Activated B cell treated with CpG ODN at 0.5 μM for 24 hours (primary cell): ENCODE measurements around the gene ELP6. TPM values are rescaled to one million over a fixed set of nuclear protein-coding genes. Genes with fewer than 3 reads are reported as not detected.

Source experiments
- ATAC-seq: fragments of 200-7000 bp; cut with Tn5 transposase; one replicate; pipeline ENCODE4 v1.10.0; 2021; ENCODE audit warnings: low read depth, mild to moderate bottlenecking, moderate library complexity
- CTCF ChIA-PET: fragments of 350-600 bp; sonication (Branson Sonifier 250); formaldehyde crosslinking; loops from one replicate; lab custom pipeline; 2021; ENCODE audit warnings: antibody characterized with exemption; lab: Charles Lee
- POLR2A ChIA-PET: fragments of 350-600 bp; sonication (Branson Sonifier 250); formaldehyde crosslinking; loops from one replicate; lab custom pipeline; 2021; ENCODE audit warnings: antibody characterized with exemption; lab: Charles Lee
- DNase-seq: peaks from one replicate; pipeline ENCODE4 v3.0.0; 2022
- H3K27ac Mint-ChIP-seq: one replicate; pipeline ENCODE4 v1.8.0; 2020; ENCODE audit warnings: mixed read lengths
- H3K27me3 Mint-ChIP-seq: one replicate; pipeline ENCODE4 v1.8.0; 2021; ENCODE audit warnings: mixed read lengths
- H3K36me3 Mint-ChIP-seq: one replicate; pipeline ENCODE4 v1.8.0; 2021; ENCODE audit warnings: low read depth, mixed read lengths
- H3K4me1 Mint-ChIP-seq: one replicate; pipeline ENCODE4 v1.8.0; 2021; ENCODE audit warnings: mixed read lengths
- H3K4me3 Mint-ChIP-seq: one replicate; pipeline ENCODE4 v1.8.0; 2020; ENCODE audit warnings: mild to moderate bottlenecking, mixed read lengths
- H3K9me3 Mint-ChIP-seq: one replicate; pipeline ENCODE4 v1.8.0; 2020; ENCODE audit warnings: mixed read lengths
- intact Hi-C: fragments of 100-400 bp; cut with micrococcal nuclease; formaldehyde crosslinking; loops from one replicate; pipeline ENCODE4 v1.15.1; 2024
- total RNA-seq: library from RNA; stranded (reverse); gene quantifications from 2 replicates; pipeline ENCODE4 v1.2.3, GENCODE V29; 2022
- TF ChIP-seq, protein P1 (sequence below): fragments of 200-600 bp; IDR thresholded peaks from one replicate; pipeline ENCODE4 v1.8.0; 2022; ENCODE audit warnings: antibody characterized with exemption, mild to moderate bottlenecking

The ELP6 gene
- total RNA-seq, 1 donor from 2014 or later = 45.4 TPM

DNA sequence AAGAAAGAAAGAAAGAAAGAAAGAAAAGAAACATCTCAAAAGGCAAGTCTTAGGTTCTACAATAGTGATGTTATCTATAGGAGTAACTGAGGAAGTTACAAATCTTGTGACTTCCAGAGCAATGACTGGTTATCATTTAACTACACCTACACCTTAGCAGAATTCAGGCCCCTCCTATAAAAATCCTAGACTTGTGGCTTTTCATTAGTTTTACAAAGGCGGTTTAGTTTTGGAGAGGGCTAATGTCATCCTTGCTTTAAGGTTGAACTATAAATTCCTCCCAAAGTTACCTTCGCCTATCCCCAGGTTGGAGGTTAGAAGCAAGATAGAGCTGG lies 33.7 kb downstream of the ELP6 start:
- no peaks in the 10 kb centered on the region for H3K27me3 Mint-ChIP-seq
- no peak overlapping the region for H3K27ac Mint-ChIP-seq
- H3K36me3 Mint-ChIP-seq = peaks cover 5% of the 10 kb centered on the region
- TF ChIP-seq, protein P1, sequence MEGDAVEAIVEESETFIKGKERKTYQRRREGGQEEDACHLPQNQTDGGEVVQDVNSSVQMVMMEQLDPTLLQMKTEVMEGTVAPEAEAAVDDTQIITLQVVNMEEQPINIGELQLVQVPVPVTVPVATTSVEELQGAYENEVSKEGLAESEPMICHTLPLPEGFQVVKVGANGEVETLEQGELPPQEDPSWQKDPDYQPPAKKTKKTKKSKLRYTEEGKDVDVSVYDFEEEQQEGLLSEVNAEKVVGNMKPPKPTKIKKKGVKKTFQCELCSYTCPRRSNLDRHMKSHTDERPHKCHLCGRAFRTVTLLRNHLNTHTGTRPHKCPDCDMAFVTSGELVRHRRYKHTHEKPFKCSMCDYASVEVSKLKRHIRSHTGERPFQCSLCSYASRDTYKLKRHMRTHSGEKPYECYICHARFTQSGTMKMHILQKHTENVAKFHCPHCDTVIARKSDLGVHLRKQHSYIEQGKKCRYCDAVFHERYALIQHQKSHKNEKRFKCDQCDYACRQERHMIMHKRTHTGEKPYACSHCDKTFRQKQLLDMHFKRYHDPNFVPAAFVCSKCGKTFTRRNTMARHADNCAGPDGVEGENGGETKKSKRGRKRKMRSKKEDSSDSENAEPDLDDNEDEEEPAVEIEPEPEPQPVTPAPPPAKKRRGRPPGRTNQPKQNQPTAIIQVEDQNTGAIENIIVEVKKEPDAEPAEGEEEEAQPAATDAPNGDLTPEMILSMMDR = no peak
- POLR2A ChIA-PET = interaction anchor here (0.7 kb wide), 1 partner anchor 30 kb away, joined by 5 read pairs; no protein-coding TSS in a partner anchor
- no peak for DNase-seq
- no peaks in the 10 kb centered on the region for H3K9me3 Mint-ChIP-seq
- CTCF ChIA-PET = no interaction called here
- ATAC-seq = no peak
- intact Hi-C loops = loop anchor here (5.0 kb wide), 2 partner anchors 37 to 608 kb away; no protein-coding TSS in a partner anchor
- H3K4me3 Mint-ChIP-seq = no peak overlapping the region
- H3K4me1 Mint-ChIP-seq = peaks cover 17% of the 10 kb centered on the region

DNA sequence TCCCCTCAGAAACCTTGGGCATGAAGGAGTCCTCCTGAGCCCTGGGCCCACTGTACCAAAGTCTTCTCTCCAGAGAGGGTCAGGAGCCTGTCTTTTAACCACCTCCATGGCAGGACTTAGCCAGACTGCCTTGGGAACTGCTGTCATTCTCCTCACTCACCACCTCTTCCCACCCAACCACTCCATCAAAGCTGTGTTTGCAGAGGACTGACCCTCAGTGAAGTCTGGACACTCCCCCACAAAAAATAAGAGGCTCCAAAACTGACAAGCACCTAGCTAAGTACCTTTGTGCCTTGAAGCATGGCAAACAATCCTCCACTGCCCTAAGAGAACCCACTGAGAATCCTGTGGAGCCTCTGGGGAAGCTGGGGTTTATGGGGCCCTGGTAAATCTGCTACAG lies 35.5 kb downstream of the ELP6 start:
- intact Hi-C loops = loop anchor here (5.0 kb wide), 2 partner anchors 36 to 609 kb away; no protein-coding TSS in a partner anchor
- ATAC-seq (no peak), DNase-seq (no peak)
- no peaks in the 10 kb centered on the region for H3K27me3 Mint-ChIP-seq
- ChIA-PET CTCF (interaction anchor here (0.7 kb wide), 1 partner anchor 57 kb away, joined by 3 read pairs; no protein-coding TSS in a partner anchor), POLR2A (no interaction called here)
- H3K36me3 Mint-ChIP-seq = peaks cover 6% of the 10 kb centered on the region
- H3K9me3 Mint-ChIP-seq = no peaks in the 10 kb centered on the region
- TF ChIP-seq, protein P1 = no peak
- H3K4me3 Mint-ChIP-seq = no peak overlapping the region
- no peak overlapping the region for H3K27ac Mint-ChIP-seq
- peaks cover 30% of the 10 kb centered on the region for H3K4me1 Mint-ChIP-seq

- Mint-ChIP-seq H3K4me1 (peaks cover 35% of the 10 kb centered on the region), H3K36me3 (peaks cover 7% of the 10 kb centered on the region), H3K27me3 (no peaks in the 10 kb centered on the region), H3K9me3 (no peaks in the 10 kb centered on the region), H3K27ac (peak overlapping the region; percentile 89), H3K4me3 (peak overlapping the region; percentile 41)
- TF ChIP-seq, protein P1 = no peak
- DNase-seq (no peak), ATAC-seq (no peak)
- intact Hi-C loops = loop anchor here (1.0 to 5.0 kb wide), 3 partner anchors 34 to 611 kb away; no protein-coding TSS in a partner anchor
- ChIA-PET POLR2A (interaction anchor here (1.1 to 2.1 kb wide), 5 partner anchors 15 to 96 kb away, joined by 3 to 20 read pairs (median 10); partner anchors contain the start of gene PTPN23), CTCF (interaction anchor here (0.8 to 3.1 kb wide), 4 partner anchors 15 to 55 kb away, joined by 3 to 24 read pairs (median 4); no protein-coding TSS in a partner anchor)
Observed at GRCh38 chr3:47476644-47477199, 36.8 kb downstream of the ELP6 start.

GRCh38 chr3:47476330-47476626 lies 37.2 kb downstream of the ELP6 start:
- intact Hi-C loops = loop anchor here (1.0 to 5.0 kb wide), 3 partner anchors 34 to 611 kb away; no protein-coding TSS in a partner anchor
- Mint-ChIP-seq H3K9me3 (no peaks in the 10 kb centered on the region), H3K4me1 (peaks cover 35% of the 10 kb centered on the region), H3K27ac (peak overlapping the region; percentile 89), H3K27me3 (no peaks in the 10 kb centered on the region), H3K4me3 (peak overlapping the region; percentile 91), H3K36me3 (peaks cover 7% of the 10 kb centered on the region)
- TF ChIP-seq, protein P1 = no peak
- ChIA-PET POLR2A (interaction anchor here (0.8 to 2.1 kb wide), 6 partner anchors 16 to 102 kb away, joined by 3 to 20 read pairs (median 8); partner anchors contain the start of gene PTPN23), CTCF (interaction anchor here (0.8 to 3.1 kb wide), 4 partner anchors 15 to 55 kb away, joined by 3 to 24 read pairs (median 4); no protein-coding TSS in a partner anchor)
- DNase-seq (no peak), ATAC-seq (no peak)
